Glutamatergic neuron (in vitro differentiated cells): Measurements from ENCODE around the gene ZNF581. TPM values are rescaled to one million over a fixed set of nuclear protein-coding genes. Genes with fewer than 3 reads are reported as not detected.

Experiments used
- DNase-seq: peaks from one replicate; pipeline ENCODE4 v3.0.0; 2022
- H3K27ac Mint-ChIP-seq: one replicate; pipeline ENCODE4 v1.8.0; 2020; ENCODE audit warnings: mild to moderate bottlenecking, mixed read lengths, inconsistent platforms; ENCODE audit not compliant: unreplicated experiment
- H3K27me3 Mint-ChIP-seq: one replicate; pipeline ENCODE4 v1.8.0; 2020; ENCODE audit warnings: mild to moderate bottlenecking, moderate library complexity, mixed read lengths, inconsistent platforms; ENCODE audit not compliant: unreplicated experiment
- H3K36me3 Mint-ChIP-seq: one replicate; pipeline ENCODE4 v1.8.0; 2020; ENCODE audit warnings: mild to moderate bottlenecking, mixed read lengths, inconsistent platforms; ENCODE audit not compliant: unreplicated experiment
- H3K4me1 Mint-ChIP-seq: one replicate; pipeline ENCODE4 v1.8.0; 2020; ENCODE audit warnings: mild to moderate bottlenecking, low read depth, mixed read lengths, inconsistent platforms; ENCODE audit not compliant: unreplicated experiment
- H3K4me3 Mint-ChIP-seq: one replicate; pipeline ENCODE4 v1.8.0; 2020; ENCODE audit warnings: mild to moderate bottlenecking, mixed read lengths, inconsistent platforms; ENCODE audit not compliant: unreplicated experiment
- H3K9me3 Mint-ChIP-seq: one replicate; pipeline ENCODE4 v1.8.0; 2020; ENCODE audit warnings: mild to moderate bottlenecking, moderate library complexity, mixed read lengths, inconsistent platforms; ENCODE audit not compliant: unreplicated experiment
- CTCF ChIP-seq: fragments of 200-600 bp; sonication (generic); IDR thresholded peaks from one replicate; pipeline ENCODE4 v1.5.0; 2021; ENCODE audit not compliant: partially characterized antibody, unreplicated experiment
- total RNA-seq: library from RNA; stranded (reverse); fragmentation: NEBNext Ultra II Directional; extraction: Animal tissue kit (Norgen Biotek cat#: 25700); gene quantifications from one replicate; pipeline ENCODE4 v1.2.1, GENCODE V29; 2021; ENCODE audit not compliant: unreplicated experiment

ZNF581 gene
- total RNA-seq, 1 donor from 2014 or later = 31.0 TPM

- H3K27me3 Mint-ChIP-seq = peaks cover 15% of the 10 kb centered on the region
- no peak for TF ChIP-seq CTCF
- peaks cover 4% of the 10 kb centered on the region for H3K36me3 Mint-ChIP-seq
- peak overlapping the region; percentile 94 for H3K27ac Mint-ChIP-seq
- peaks cover 7% of the 10 kb centered on the region for H3K9me3 Mint-ChIP-seq
- H3K4me1 Mint-ChIP-seq = peaks cover 10% of the 10 kb centered on the region
- no peak for DNase-seq
- H3K4me3 Mint-ChIP-seq = peak overlapping the region; percentile 99
Measured at GRCh38 chr19:55606817-55607216, 36.6 kb upstream of the ZNF581 start.

- Mint-ChIP-seq H3K9me3 (peaks cover 7% of the 10 kb centered on the region), H3K4me1 (peaks cover 10% of the 10 kb centered on the region), H3K27me3 (peaks cover 15% of the 10 kb centered on the region), H3K36me3 (peaks cover 4% of the 10 kb centered on the region), H3K4me3 (no peak overlapping the region), H3K27ac (no peak overlapping the region)
- DNase-seq = no peak
- no peak for TF ChIP-seq CTCF
Measured at GRCh38 chr19:55609326-55609725, 34.1 kb upstream of the ZNF581 start.

- H3K4me1 Mint-ChIP-seq = peaks cover 4% of the 10 kb centered on the region
- H3K27me3 Mint-ChIP-seq = peaks cover 8% of the 10 kb centered on the region
- no peak overlapping the region for H3K4me3 Mint-ChIP-seq
- DNase-seq = no peak
- TF ChIP-seq CTCF = no peak
- H3K36me3 Mint-ChIP-seq = peaks cover 4% of the 10 kb centered on the region
- no peaks in the 10 kb centered on the region for H3K9me3 Mint-ChIP-seq
- H3K27ac Mint-ChIP-seq = no peak overlapping the region
Measured at GRCh38 chr19:55611300-55611982, 32.0 kb upstream of the ZNF581 start.

GRCh38 chr19:55611983-55612645, 31.3 kb upstream of the ZNF581 start:
- Mint-ChIP-seq H3K9me3 (peaks cover 2% of the 10 kb centered on the region), H3K4me1 (no peaks in the 10 kb centered on the region), H3K27me3 (peaks cover 11% of the 10 kb centered on the region), H3K36me3 (peaks cover 4% of the 10 kb centered on the region), H3K4me3 (no peak overlapping the region), H3K27ac (no peak overlapping the region)
- TF ChIP-seq CTCF = no peak
- no peak for DNase-seq

GRCh38 chr19:55613396-55613795, 30.1 kb upstream of the ZNF581 start:
- TF ChIP-seq CTCF = no peak
- H3K36me3 Mint-ChIP-seq = peaks cover 11% of the 10 kb centered on the region
- DNase-seq = no peak
- no peak overlapping the region for H3K27ac Mint-ChIP-seq
- H3K4me1 Mint-ChIP-seq = no peaks in the 10 kb centered on the region
- peaks cover 6% of the 10 kb centered on the region for H3K9me3 Mint-ChIP-seq
- H3K27me3 Mint-ChIP-seq = peaks cover 10% of the 10 kb centered on the region
- H3K4me3 Mint-ChIP-seq = no peak overlapping the region
